HG02943 (cell line): Measurements from ENCODE around the gene TMIGD1.
"Not testable (repeated sequence)": the region's sequence is repeated elsewhere in the genome, so short reads cannot be mapped to it uniquely, and the experiment has no call there.

Experiments
- ATAC-seq: cut with Tn5 transposase; IDR thresholded peaks from one replicate; pipeline ENCODE4 v1.9.1; 2021; ENCODE audit warnings: mild to moderate bottlenecking, low read depth, moderate library complexity; ENCODE audit not compliant: unreplicated experiment

TMIGD1 gene

DNA sequence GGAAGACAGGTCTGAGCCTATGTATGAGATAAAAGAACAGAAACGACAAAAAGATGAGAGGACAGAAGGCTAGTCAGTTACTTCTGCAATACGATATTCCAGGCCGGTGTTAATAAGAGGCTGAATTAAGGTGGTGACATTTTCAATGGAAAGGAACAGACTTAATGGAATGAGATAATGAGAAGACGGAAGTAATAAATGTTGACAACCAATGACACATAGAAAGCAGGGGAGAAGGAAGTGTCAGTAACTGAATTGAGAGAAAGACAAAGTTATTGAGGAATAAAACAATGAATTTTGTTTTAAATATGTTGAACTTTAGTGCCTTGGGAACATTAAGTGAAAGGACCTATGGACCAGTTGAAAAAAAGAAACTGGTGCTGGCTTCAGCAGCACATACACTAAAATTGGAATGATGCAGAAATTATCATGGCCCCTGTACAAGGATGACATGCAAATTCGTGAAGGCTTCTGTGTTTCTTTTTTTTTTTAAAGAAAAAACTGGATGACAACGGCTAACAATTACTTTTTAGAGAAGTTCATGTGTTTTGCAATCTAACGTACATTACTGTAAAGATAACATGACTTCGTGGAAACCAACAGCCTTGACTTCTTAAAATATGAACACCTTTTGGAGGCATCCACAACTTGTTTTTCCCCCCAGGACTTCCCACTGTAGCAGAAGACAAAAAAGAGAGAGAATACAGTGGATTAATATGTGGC is 26.4 kb upstream of the TMIGD1 start:
- ATAC-seq, result no peak

DNA sequence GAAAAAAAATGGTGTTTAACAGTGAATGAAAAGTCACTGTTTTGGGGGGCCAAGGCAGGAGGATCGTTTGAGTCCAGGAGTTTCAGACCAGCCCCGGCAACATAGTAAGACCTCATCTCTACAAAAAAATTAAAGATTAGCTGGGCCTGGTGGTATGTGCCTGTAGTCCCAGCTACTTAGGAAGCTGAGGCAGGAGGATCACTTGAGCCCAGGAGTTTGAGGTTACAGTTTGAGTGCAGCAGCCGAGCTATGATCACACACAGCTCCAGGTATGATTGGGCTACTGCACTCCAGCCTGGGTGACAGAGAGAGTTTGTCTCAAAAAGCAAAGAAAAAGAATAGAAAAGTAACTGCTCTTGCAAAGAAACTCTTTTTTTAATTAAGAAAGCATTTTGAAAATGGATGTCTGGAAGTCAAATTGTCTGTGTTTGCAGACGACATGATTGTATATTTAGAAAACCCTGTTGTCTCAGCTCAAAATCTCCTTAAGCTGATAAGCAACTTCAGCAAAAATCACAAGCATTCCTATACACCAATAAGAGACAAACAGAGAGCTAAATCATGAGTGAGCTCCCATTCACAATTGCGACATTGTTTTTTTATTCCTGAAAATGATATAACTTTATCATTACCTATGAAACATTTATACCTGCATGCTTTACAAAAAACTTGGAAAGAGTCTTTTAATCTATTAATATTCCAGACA is 24.4 kb upstream of the TMIGD1 start:
- no peak for ATAC-seq

DNA sequence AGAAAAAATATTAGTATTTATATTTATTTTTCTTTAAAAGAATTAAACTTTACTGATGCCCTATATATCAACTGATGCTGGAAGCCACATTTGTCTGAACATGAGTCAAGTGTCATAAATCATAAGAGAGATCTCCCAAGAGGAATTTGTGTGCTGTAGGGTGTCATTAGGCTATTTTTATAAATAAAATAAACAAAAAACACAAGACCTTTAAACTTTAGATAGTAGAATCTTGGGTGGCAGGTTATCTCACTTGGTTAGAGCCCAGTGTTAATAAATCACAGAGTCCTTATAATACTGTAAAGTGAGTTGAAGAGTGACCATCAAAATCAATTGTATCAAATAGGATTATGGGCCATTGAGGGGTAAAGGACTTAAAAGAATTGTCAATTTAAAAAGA is 23.6 kb upstream of the TMIGD1 start:
- no peak for ATAC-seq

DNA sequence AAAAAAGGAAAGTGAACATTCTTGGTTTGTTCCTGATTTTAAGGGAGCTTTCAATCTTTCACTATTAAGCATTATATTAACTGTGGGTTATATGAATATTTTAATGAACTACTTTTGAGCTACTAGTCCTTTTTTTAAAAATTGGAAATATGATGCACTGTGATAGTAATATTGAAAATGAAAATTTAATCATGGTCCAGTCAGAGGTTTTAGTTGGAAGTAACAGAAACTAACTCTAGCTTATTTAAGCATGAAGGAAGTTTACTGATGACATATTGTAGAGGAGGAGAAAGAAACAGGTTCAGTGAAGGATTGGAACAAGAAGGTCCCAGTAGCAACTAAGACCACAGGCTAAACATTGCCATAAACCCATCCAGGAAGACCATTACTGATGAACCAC is 20.8 kb upstream of the TMIGD1 start:
- ATAC-seq, result no peak

DNA sequence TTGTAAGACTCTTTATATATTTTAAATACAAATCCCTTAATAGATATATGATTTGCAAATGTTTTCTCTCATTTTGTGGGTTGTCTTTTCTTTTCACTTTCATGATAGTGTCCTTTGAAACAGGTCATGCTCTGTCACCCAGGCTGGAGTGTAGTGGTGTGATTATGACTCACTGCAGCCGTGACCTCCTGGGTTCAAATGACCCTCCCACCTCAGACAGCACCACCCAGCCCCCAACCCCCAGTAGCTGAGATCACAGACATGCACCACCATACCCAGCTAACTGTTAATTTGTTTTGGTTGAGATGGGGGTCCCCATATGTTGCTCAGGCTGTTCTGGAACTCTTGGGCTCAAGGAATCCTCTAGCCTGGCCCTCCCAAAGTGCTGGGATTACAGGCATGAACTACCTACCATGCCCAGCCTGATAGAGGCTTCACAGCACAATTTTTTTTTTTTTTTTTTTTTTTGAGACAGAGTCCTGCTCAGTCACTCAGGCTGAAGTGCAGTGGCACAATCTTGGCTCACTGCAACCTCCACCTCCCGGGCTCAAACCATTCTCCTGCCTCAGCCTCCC is 18.5 kb upstream of the TMIGD1 start:
- ATAC-seq, result no peak

DNA sequence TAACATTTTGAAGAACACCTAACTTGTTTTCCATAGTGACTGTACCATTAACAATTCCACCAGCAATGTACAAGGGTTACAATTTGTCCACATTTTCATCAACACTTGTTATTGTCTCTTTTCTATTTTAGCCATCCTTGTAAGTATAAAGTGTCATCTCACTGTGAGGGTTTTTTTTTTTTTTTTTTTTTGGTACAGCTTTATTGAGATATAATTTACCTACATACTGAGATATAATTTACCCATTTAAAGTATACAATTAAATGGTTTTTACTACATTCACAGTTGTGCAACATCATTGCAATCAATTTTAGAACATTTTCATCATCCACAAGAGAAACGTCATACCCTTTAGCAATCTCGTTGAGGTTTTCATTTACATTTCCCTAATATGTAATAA is 17.9 kb upstream of the TMIGD1 start:
- ATAC-seq, result no peak

DNA sequence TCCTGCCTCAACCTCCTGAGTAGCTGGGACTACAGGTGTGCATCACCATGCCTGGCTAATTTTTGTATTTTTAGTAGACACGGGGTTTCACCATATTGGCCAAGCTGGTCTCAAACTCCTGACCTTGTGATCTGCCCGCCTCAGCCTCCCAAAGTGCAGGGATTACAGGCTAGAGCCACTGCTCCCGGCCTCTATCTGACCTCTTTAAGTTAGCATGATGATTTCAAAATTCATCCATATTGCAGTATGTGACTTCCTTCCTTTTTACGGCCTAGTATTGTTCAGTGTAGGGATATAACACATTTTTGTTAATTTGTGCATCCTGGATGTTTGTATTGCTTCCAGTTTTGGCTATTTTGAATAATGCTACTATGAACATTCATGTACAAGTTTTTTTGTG is 17.4 kb upstream of the TMIGD1 start:
- ATAC-seq, result not testable (repeated sequence)

DNA sequence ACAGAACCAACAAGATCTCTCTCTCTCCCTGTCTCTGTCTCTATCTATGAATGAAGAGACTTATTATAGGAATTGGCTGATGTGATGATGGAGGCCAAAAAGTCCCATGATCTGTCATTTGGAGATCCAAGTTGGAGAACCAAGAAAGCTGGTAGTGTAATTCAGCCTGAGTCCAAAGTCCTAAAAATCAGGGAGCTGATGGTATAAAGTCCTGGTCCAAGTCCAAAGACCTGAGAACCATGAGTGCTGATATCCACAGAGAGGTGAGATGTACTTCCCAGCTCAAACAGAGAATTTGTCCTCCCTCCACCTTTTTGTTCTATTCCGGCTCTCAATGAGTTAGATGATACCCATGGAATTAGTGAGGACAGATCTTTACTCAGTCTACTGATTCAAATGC is 15.4 kb upstream of the TMIGD1 start:
- no peak for ATAC-seq

DNA sequence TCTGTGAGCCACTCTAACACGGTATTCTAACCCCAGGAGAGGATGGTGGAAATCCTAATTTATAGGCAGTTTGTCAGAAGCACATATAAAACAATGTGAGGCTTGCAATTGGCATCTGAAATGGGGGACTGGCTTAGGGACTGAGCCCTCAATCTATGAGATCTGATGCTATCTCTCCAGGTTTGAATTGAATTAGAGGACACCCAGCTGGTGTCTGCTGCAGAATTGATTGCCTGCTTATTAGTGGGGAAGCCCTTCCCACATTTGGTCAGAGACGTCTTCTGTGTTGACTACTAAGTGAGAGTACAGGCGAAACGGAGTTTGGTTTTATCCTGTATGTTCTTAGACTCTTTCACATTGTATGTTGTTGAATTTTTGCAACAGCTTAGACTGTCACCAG is 13.6 kb upstream of the TMIGD1 start:
- no peak for ATAC-seq

DNA sequence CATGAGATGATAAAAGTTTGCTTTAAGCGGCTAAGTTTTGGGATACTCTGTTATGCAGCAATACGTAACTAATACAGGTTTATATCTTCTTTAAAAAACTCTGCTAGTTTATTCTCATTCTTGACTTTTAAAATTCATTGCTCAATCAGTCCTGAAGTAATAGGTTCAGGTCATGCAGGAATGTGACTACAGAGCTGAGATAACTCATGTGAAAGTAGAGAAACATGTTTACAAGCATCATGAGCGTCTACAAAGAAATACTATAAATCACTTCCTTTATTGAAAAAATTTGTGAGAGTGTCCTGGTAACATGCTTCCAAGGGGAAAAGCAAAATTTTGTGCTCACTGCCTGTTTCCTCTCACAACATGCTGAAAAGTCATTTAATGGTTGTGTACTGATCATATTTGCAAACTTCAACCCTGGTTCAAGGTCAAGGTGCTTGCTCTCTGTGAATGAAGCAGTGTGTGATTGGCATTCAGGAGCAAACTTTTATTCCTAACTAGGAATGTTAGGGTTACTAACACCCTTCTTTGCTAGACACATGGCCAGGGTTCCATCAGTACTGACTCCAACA is 12.5 kb upstream of the TMIGD1 start:
- ATAC-seq, result no peak

DNA sequence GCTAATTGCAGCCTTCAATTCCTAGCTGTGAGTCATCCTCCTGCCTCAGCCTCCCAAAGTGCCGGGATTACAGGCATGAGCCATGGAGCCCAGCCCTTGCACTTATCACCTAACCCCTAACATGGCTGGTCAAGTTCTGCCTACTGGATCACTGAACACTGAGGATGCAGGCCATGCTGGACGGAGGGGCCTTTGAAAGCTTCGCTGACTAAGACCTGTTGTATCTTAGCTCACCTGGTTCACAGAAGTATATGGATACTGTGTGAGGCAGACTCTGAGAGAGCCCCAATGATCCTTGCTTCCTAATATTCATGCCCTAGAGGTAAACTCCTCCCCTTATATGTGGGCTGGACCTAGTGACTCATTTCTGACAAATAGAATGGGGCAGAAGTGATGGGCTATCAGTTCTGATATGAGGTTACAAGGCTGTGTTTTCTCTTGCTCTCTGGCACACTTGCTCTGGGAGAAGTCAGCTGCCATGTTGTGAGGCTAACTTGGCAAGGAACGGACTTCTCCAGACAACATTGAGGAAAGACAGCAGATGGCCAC is 11.7 kb upstream of the TMIGD1 start:
- no peak for ATAC-seq

DNA sequence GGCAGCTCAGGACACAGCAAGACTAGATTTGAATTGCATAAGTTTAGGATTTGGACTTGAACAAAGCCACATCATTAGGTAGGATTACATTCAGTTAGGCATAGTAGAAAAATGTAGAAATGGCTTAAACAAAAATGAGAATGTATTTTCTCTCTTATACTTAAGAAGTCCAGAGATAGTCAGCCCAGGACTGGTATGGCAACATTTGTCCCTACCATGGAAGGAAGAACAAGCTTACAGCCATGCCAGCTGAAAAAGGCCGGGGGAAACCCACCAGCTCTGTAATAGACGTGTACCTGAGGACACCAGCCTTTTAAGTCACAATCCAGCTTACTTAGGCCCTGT is 11.2 kb upstream of the TMIGD1 start:
- ATAC-seq, result no peak

DNA sequence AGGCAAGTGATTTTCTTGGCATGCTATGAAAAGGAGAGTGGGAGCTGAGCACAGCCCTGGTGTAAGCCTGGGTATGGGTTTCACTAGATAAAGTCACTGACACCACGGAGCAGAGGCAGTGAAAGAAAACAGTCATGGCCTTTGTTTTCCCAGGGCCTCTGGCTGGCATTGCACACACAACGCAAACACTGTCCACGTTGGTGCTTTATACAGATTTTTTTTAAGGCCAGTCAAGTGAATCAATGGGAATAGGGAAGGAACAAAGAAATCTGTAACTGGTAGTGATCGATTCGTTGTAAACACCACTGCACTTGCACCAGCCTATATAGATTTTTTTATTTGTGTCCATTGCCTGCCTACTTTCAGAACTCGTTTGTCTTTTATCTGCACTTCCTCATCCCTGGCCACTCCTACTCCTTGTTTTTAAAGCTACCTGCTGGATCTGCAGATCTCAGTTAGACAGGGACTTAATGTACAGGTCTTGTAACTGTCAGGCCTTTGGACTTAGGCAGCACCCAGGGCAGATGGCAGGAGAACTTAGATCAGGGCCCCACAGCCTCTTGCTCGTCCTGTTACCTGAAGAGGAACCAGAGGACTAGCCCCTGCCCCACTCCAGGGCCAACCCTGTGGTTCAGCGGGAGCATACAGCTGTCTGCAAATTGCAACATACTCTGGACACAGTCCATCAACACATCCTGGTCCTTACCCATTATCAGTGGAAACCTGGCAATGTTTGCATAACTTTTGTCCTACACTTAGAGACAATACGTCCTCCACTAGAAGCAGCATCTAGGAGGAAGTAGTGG is 10.6 kb upstream of the TMIGD1 start:
- no peak for ATAC-seq

DNA sequence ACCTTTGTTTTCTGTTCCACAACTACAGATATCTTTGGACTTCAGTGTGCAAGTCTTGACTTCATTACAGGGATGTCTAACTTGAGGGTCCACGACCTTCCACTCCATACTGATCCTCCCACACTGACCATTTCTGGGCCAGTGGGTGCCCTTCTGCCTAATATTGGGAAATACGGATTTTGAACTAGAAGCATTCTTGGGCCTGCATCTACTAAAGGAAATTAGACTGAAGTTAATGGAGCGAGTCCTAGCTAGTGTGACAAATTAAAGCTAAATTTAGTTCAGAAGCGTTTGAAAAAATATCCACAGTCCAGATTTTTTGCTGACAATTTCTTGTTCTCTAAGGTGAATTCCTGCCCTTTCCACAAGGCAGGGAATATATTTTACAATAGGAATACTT is 9.9 kb upstream of the TMIGD1 start:
- no peak for ATAC-seq

DNA sequence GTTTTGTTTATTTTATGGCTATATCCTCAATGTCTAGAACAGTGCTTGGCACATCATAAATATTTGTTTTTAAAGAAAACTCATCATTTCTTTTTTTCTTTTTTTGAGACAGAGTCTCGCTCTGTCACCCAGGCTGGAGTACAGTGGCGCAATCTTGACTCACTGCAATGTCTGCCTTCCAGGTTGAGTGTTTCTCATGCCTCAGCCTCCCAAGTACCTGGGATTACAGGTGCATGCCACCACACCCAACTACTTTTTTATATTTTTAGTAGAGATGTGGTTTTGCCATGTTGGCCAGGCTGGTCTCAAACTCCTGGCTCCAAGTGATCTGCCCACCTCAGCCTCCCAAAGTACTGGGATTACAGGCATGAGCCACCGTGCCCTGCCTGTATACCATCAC is 9.4 kb upstream of the TMIGD1 start:
- ATAC-seq, result not testable (repeated sequence)

DNA sequence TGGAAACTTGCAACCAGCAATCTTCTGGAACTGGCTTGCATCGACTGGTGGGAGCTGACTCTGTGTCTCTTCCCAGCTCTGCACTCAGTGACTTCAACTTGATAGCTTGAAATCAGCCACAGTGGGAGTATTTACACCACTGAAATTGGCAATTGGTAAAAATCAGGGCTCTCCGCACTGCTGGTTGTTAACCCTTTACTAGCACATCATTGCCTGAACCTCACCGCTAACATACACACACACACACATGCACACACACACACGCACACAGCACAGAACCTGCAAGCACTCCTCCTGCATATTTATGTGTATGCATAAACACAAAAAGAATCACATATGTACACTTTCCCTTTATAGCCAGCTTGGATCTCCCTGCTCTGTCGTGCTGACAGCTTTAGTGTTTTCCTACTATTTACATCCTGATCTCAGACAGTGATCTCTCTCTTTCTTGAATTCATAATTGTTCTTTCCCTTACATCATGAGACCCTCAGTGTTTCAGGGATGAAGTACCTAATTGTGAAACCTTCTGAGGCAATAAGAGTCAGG is 7.9 kb upstream of the TMIGD1 start:
- no peak for ATAC-seq

DNA sequence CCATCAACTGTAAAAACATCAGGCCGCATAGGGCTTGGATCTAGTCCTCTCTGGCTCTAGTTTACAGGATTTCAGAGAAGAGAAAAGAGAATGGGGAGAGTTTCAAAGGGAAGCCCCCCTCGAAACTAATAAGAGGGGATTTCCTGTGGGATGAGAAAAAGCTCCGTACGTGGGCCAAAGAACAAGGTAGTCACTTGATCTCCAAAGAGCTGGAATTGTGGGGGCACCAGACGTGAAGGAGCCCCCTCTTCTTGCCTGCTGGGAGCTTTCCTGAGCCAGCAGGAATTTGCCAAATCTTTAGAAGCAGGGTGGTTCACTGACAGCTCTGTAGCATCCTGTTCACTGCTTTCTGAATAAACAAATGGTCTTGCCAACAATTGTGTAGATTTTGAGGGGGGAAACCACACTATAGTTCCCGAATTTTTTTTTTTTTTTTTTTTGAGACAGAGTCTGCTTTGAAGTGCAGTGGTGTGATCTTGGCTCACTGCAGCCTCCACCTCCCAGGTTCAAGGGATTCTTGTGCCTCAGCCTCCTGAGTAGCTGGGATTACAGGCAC is 7.0 kb upstream of the TMIGD1 start:
- ATAC-seq, result no peak

DNA sequence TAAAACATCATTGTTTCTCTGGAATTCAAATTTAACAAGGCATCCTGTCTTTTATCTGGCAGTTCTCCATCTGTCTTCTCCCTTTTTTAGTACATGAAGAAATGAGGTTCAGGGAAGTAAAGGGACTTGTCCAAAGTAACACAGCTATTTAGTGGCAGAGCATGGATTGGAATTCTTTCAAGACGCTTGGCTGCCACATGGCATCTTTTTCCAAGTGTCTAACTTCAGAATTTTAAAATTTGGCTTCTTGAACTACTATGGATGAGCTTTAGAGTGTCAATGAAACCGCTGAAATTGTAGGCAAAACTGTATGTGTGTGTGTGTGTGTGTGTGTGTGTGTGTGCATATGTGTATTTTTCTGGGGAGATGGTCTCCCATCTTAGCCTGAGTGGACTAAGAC is 5.2 kb upstream of the TMIGD1 start:
- no peak for ATAC-seq

DNA sequence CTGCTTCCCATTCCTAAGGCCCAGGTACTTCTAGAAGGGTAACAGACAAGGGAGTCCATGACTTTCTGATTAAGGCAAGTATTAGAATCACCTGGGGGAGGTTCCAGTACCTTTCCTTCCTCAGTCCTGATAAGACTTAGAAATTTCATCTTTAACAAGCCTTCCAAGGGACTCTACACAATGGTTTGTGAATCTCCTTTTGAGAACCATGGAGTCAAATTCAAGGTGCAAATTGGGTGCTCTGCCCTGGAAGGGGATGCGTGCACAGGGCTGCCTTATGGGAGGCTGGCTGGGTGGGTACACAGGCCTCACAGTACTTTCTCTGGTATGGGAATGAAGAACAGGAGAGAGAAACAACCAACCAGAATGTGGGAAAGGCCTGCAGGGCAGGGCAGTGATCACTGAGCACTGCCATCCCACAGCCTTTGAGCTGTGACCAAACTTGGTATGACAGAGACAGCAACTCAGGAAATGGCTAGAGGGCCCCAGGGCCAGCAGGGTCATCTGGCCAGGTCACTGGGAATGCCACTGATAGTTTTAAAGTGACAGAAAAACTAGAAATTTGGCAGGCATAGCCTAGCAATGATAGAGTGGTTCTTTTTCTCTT is 3.6 kb upstream of the TMIGD1 start:
- no peak for ATAC-seq
